Measurements from ENCODE around the gene KRTAP2-1. TPM values are rescaled to one million over a fixed set of nuclear protein-coding genes. Genes with fewer than 3 reads are reported as not detected.
A peak's percentile ranks its signal among the peaks of the same experiment; 100 is the strongest.

The KRTAP2-1 gene
- total RNA-seq, 1 donor from 2014 or later: not detected

DNA sequence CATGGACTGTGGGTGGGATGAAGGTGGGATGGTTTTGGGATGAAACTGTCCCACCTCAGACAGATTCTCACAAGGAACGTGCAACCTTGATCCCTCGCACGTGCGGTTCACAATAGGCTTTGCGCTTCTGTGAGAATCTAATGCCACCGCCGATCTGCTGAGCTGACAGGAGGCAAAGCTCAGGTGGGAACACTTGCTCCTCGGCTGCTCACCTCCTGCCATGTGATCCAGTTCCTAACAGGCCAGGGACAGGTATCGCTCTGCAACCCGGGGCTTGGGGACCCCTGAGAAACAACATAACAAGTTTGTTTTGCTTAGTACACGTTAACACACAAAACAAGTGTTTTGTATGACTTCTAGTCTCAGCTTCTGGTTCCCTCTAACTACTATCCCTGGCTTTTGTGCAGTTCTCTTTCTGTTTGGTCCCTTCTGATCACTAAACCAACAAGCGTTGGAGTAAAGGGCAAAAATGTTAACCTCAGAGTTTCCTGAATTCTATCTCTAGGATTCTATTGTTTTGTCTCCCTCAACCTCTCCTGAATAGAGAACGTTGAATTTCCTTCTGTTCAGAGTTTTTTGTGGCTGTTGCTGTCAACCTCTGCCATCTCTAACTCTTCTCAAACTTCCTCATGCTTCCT, 30.4 kb downstream of the KRTAP2-1 start:
- DNase-seq (ENCODE audit: low read depth): no peak
- Histone ChIP-seq H3K27me3 (ENCODE audit: control insufficient read depth, insufficient read depth, low read length) (no peaks in the 10 kb centered on the region), H3K4me3 (ENCODE audit: low read depth, low read length) (no peak overlapping the region), H3K36me3 (ENCODE audit: control insufficient read depth, insufficient read depth, low read length) (no peaks in the 10 kb centered on the region)
- TF ChIP-seq, protein P1, sequence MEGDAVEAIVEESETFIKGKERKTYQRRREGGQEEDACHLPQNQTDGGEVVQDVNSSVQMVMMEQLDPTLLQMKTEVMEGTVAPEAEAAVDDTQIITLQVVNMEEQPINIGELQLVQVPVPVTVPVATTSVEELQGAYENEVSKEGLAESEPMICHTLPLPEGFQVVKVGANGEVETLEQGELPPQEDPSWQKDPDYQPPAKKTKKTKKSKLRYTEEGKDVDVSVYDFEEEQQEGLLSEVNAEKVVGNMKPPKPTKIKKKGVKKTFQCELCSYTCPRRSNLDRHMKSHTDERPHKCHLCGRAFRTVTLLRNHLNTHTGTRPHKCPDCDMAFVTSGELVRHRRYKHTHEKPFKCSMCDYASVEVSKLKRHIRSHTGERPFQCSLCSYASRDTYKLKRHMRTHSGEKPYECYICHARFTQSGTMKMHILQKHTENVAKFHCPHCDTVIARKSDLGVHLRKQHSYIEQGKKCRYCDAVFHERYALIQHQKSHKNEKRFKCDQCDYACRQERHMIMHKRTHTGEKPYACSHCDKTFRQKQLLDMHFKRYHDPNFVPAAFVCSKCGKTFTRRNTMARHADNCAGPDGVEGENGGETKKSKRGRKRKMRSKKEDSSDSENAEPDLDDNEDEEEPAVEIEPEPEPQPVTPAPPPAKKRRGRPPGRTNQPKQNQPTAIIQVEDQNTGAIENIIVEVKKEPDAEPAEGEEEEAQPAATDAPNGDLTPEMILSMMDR (IDR thresholded peaks at IDR 0.05; ENCODE audit: insufficient read depth, low read length, severe bottlenecking): no peak
- FAIRE-seq: peak; percentile 73

DNA sequence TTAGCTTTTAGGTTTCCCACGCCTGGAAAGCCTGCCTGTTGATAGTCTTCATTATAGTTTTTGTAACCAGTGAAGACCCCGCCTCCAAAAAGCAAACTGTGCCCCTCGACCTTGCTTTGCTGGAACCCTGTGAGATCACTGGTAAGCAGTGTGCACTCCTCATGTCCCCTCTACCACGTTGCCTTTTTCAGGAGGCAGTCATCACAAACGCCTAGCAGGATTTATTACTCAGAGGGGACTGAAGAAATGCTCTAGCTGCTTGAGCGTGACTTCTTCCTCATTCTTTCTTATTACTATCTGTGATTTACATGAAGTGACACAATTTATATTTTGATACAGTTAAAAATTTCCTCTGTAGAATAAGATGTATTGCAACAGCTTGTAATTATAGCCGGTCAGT, 31.7 kb downstream of the KRTAP2-1 start:
- Histone ChIP-seq H3K27me3 (ENCODE audit: control insufficient read depth, insufficient read depth, low read length) (no peaks in the 10 kb centered on the region), H3K4me3 (ENCODE audit: low read depth, low read length) (no peak overlapping the region)
- FAIRE-seq: no peak

GRCh38 chr17:41013606-41014005, 33.5 kb downstream of the KRTAP2-1 start:
- DNase-seq (ENCODE audit: low read depth) (no peak), FAIRE-seq (no peak)
- no peaks in the 10 kb centered on the region for H3K36me3 ChIP-seq (ENCODE audit: control insufficient read depth, insufficient read depth, low read length)
- TF ChIP-seq, protein P1 (IDR thresholded peaks at IDR 0.05; ENCODE audit: insufficient read depth, low read length, severe bottlenecking): no peak
- no peak overlapping the region for H3K4me3 ChIP-seq (ENCODE audit: low read depth, low read length)
- H3K27me3 ChIP-seq (ENCODE audit: control insufficient read depth, insufficient read depth, low read length): no peaks in the 10 kb centered on the region

More for the DNA sequence above, 31.7 kb downstream of the KRTAP2-1 start:
- TF ChIP-seq, protein P1 (IDR thresholded peaks at IDR 0.05; ENCODE audit: insufficient read depth, low read length, severe bottlenecking): no peak
- H3K36me3 ChIP-seq (ENCODE audit: control insufficient read depth, insufficient read depth, low read length): no peaks in the 10 kb centered on the region
- DNase-seq (ENCODE audit: low read depth): no peak

DNA sequence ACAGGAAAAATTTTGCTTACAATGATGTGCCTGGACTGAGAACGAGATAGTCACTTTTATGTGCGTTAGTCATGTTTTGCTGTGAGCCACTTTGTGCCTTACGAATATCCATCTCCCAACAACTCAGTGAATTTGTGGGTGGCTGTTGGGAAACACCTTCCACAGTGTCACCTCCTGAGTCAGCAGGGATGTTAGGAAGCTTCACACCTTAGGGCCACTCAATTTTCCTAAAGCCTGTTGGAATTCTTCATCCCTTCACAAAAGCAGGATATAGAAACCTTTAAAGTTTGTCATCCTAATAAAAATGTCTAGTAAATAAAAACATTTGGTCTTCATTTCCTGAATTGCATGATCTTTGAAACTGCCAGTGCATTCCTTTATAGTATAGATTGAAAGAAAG, 33.9 kb downstream of the KRTAP2-1 start:
- FAIRE-seq: no peak
- Histone ChIP-seq H3K27me3 (ENCODE audit: control insufficient read depth, insufficient read depth, low read length) (no peaks in the 10 kb centered on the region), H3K4me3 (ENCODE audit: low read depth, low read length) (no peak overlapping the region), H3K36me3 (ENCODE audit: control insufficient read depth, insufficient read depth, low read length) (no peaks in the 10 kb centered on the region)
- TF ChIP-seq, protein P1 (IDR thresholded peaks at IDR 0.05; ENCODE audit: insufficient read depth, low read length, severe bottlenecking): no peak
- DNase-seq (ENCODE audit: low read depth): peak; percentile 33

DNA sequence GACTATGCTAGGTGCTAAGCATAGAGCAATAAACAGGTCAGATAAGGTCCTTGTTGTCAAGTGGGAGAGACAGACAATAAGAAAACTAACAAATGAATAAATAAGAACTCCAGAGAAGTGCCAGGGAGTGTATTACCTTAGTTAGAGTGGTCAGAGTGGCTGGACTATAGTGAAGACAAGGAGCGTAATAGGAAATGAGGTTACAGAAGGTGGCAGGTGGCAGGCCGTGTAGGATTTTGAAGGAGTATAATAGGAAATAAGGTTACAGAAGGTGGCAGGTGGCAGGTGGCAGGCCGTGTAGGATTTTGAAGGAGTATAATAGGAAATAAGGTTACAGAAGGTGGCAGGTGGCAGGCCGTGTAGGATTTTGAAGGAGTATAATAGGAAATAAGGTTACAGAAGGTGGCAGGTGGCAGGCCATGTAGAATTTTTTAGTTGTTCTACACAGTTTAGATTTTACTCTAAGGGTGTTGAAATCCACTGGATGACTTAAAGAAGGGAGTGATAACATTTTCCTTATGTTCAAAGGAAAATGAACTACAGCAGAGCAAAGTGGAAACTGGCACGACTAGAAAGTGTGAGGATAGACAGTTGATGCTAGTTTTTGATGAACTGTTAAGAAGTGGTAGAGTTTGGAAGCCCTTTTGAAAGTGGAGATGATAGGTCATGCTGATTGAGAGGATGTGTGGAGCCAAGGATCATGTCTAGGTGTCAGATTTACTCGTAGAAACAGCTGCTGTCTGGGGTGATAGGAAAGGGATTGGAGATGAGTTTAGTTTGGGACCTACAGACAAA, 34.6 kb downstream of the KRTAP2-1 start:
- no peaks in the 10 kb centered on the region for H3K36me3 ChIP-seq (ENCODE audit: control insufficient read depth, insufficient read depth, low read length)
- H3K27me3 ChIP-seq (ENCODE audit: control insufficient read depth, insufficient read depth, low read length): no peaks in the 10 kb centered on the region
- TF ChIP-seq, protein P1 (IDR thresholded peaks at IDR 0.05; ENCODE audit: insufficient read depth, low read length, severe bottlenecking): no peak
- no peak for DNase-seq (ENCODE audit: low read depth)
- no peak overlapping the region for H3K4me3 ChIP-seq (ENCODE audit: low read depth, low read length)
- no peak for FAIRE-seq
